SK-N-MC (cell line): ENCODE measurements around the gene APOBEC2.

Experiments used
- EZH2 ChIP-seq: fragments of 200-600 bp; sonication (generic); IDR thresholded peaks from one replicate; pipeline ENCODE4 v1.6.1; 2017; ENCODE audit warnings: antibody characterized with exemption
- FOXP2 ChIP-seq: optimal IDR thresholded peaks from 2 replicates; pipeline ENCODE3; 2011; ENCODE audit warnings: mild to moderate bottlenecking, moderate library complexity; ENCODE audit not compliant: insufficient read depth; ENCODE audit errors: extremely low read length, control extremely low read depth
- POLR2AphosphoS5 ChIP-seq: IDR thresholded peaks from 2 replicates; pipeline ENCODE4 v1.6.1; 2012; ENCODE audit warnings: mild to moderate bottlenecking, low read depth, low read length, borderline replicate concordance

- no peak for TF ChIP-seq EZH2
- TF ChIP-seq POLR2AphosphoS5, result no peak
- TF ChIP-seq FOXP2, result no peak
Measured at GRCh38 chr6:41078101-41078500, 25.1 kb downstream of the APOBEC2 start.
